K562 (cell line): ENCODE results near the gene ZC3H12C. TPM values are rescaled to one million over a fixed set of nuclear protein-coding genes. Genes with fewer than 3 reads are reported as not detected.

Experiments
- CHCHD3 ChIP-seq: fragments of 250-450 bp; sonication (Bioruptor Pico); IDR thresholded peaks from 2 replicates; pipeline ENCODE4 v2.1.2; 2022; ENCODE audit warnings: mild to moderate bottlenecking
- GABPB1 ChIP-seq: sonication (generic); formaldehyde crosslinking; IDR thresholded peaks from 2 replicates; pipeline ENCODE4 v1.8.0; 2022; ENCODE audit warnings: mild to moderate bottlenecking, missing genetic modification reagents
- HDAC2 ChIP-seq: fragments of 450-650 bp; IDR thresholded peaks from 2 replicates; pipeline ENCODE4 v1.6.1; 2016; ENCODE audit warnings: mild to moderate bottlenecking
- MAZ ChIP-seq, 2 experiments: fragments of 450-650 bp in 1 of 2; sonication (generic) in 1 of 2; formaldehyde crosslinking; IDR thresholded peaks in 1 of 2; conservative IDR thresholded peaks in 1 of 2; 2 replicates each; pipeline versions ENCODE4 v1.4.0 to v1.5.0; 2020; ENCODE audit warnings: mild to moderate bottlenecking in 1 of 2, missing genetic modification reagents in 1 of 2
- NCOA4 ChIP-seq: fragments of 450-650 bp; IDR thresholded peaks from 2 replicates; pipeline ENCODE4 v1.6.1; 2018; ENCODE audit warnings: mild to moderate bottlenecking; ENCODE audit not compliant: partially characterized antibody
- PCBP1 ChIP-seq: fragments of 200-400 bp; formaldehyde crosslinking; IDR thresholded peaks from 2 replicates; pipeline ENCODE4 v1.6.1; 2018; ENCODE audit warnings: mild to moderate bottlenecking, low read depth, low read length; ENCODE audit not compliant: poor library complexity, severe bottlenecking
- PPARD ChIP-seq: fragments of 250-450 bp; sonication (Bioruptor Pico); IDR thresholded peaks from 2 replicates; pipeline ENCODE4 v1.8.0; 2022; ENCODE audit warnings: inconsistent platforms, mild to moderate bottlenecking, moderate library complexity
- RBBP5 ChIP-seq: fragments of 200-600 bp; sonication (generic); IDR thresholded peaks from 2 replicates; pipeline ENCODE4 v1.6.1; 2012; ENCODE audit warnings: borderline replicate concordance, mild to moderate bottlenecking, low read length, control low read depth, inconsistent platforms; ENCODE audit not compliant: insufficient read depth, poor library complexity, severe bottlenecking
- RBFOX2 ChIP-seq: fragments of 200-400 bp; formaldehyde crosslinking; IDR thresholded peaks from 2 replicates; pipeline ENCODE4 v1.6.1; 2017; ENCODE audit warnings: low read depth, mild to moderate bottlenecking, low read length, moderate library complexity
- SIN3B ChIP-seq: fragments of 450-650 bp; IDR thresholded peaks from 2 replicates; pipeline ENCODE4 v1.6.1; 2017; ENCODE audit warnings: low read depth, mild to moderate bottlenecking, moderate library complexity
- SMAD4 ChIP-seq: fragments of 250-450 bp; sonication (Bioruptor Pico); conservative IDR thresholded peaks from 2 replicates; pipeline ENCODE4 v1.8.0; 2021; ENCODE audit warnings: inconsistent platforms, mild to moderate bottlenecking, moderate library complexity
- SMARCE1 ChIP-seq: fragments of 450-650 bp; IDR thresholded peaks from 2 replicates; pipeline ENCODE4 v1.7.1; 2016; ENCODE audit warnings: mild to moderate bottlenecking
- TCF7 ChIP-seq: sonication (generic); IDR thresholded peaks from 2 replicates; pipeline ENCODE4 v1.6.1; 2016; ENCODE audit warnings: antibody characterized with exemption, borderline replicate concordance
- TFAP4 ChIP-seq: sonication (generic); formaldehyde crosslinking; IDR thresholded peaks from 2 replicates; pipeline ENCODE4 v1.8.0; 2022; ENCODE audit warnings: missing genetic modification reagents, mild to moderate bottlenecking, moderate library complexity, borderline replicate concordance
- U2AF2 ChIP-seq: fragments of 200-400 bp; formaldehyde crosslinking; optimal IDR thresholded peaks from 2 replicates; pipeline ENCODE3; 2017; ENCODE audit warnings: low read depth, mild to moderate bottlenecking, low read length
- UBTF ChIP-seq, 2 experiments: IDR thresholded peaks; 2 replicates each; pipeline ENCODE4 v1.6.1; 2012; ENCODE audit warnings: improper control_type of control experiment in 2 of 2, low read depth in 2 of 2, low read length in 2 of 2, borderline replicate concordance in 1 of 2
- YY1 ChIP-seq, 3 experiments: IDR thresholded peaks; 2 replicates each; pipeline ENCODE4 v1.6.1; 2011; ENCODE audit warnings: low read length in 2 of 3, mild to moderate bottlenecking in 2 of 3, moderate library complexity in 2 of 3, borderline replicate concordance in 1 of 3, control low read depth in 1 of 3, low read depth in 1 of 3; ENCODE audit not compliant: insufficient read depth in 3 of 3, insufficient replicate concordance in 2 of 3, control insufficient read depth in 1 of 3, insufficient read length in 1 of 3; ENCODE audit errors: extremely low read depth in 1 of 3
- ZBTB49 ChIP-seq: sonication (generic); formaldehyde crosslinking; IDR thresholded peaks from 2 replicates; pipeline ENCODE4 v1.8.0; 2022; ENCODE audit warnings: missing genetic modification reagents, mild to moderate bottlenecking, borderline replicate concordance
- ZFX ChIP-seq: sonication (generic); formaldehyde crosslinking; IDR thresholded peaks from 2 replicates; pipeline ENCODE4 v1.8.0; 2022; ENCODE audit warnings: mild to moderate bottlenecking, missing genetic modification reagents, moderate library complexity
- ZNF174 ChIP-seq: fragments of 250-450 bp; sonication (Bioruptor Pico); IDR thresholded peaks from 2 replicates; pipeline ENCODE4 v1.4.0; 2020; ENCODE audit warnings: mild to moderate bottlenecking
- ZSCAN29 ChIP-seq: fragments of 450-650 bp; IDR thresholded peaks from 2 replicates; pipeline ENCODE4 v1.6.1; 2017
- polyA plus RNA-seq, 8 experiments: library from polyadenylated mRNA; depleted of rRNA in 4 of 8; stranded (reverse) in 5 of 8; unstranded in 3 of 8; fragments of >200 nt; fragmentation: Nextera tagmentation in 2 of 8; fragmentation: Illumina TruSeq in 1 of 8; extraction: Ambion mirVana in 2 of 8; extraction: Trizol in 1 of 8; gene quantifications; 2 replicates each; pipeline versions ENCODE4 v1.2.1 to v1.2.3, GENCODE V29; 2011 to 2014; ENCODE audit warnings: inconsistent platforms in 1 of 8, missing spikeins in 1 of 8
- total RNA-seq, 7 experiments: library from RNA; depleted of rRNA in 6 of 7; stranded (reverse); fragments of >200 nt in 6 of 7; fragmentation: Illumina TruSeq in 2 of 7; extraction: Trizol in 2 of 7; gene quantifications; 2 replicates each; pipeline versions ENCODE4 v1.2.1 to v1.2.3, GENCODE V29; 2011 to 2021; ENCODE audit warnings: low replicate concordance in 1 of 7

Gene ZC3H12C
- total and polyA plus RNA-seq, 9 of the 15 experiments (the other 6 are each of a cell fraction or from before 2014, with no cell fraction given), result 0.56 to 5.9 (median 3.3) TPM

GRCh38 chr11:110093407-110094297 lies 460 bp downstream of the ZC3H12C start (continued):
- TF ChIP-seq SMAD4, result no peak
- TF ChIP-seq ZBTB49 (CRISPR knock-in tag), result no peak
- TF ChIP-seq SMARCE1, result no peak
- no peak for TF ChIP-seq ZSCAN29
- no peak for TF ChIP-seq HDAC2
- TF ChIP-seq TCF7, result no peak
- TF ChIP-seq CHCHD3 (CRISPR knock-in tag), result no peak
- TF ChIP-seq NCOA4, result no peak
- 0 out of 4 replicates have a peak, but pooled peaks of 1 of the 2 experiments have one; percentile 56 for TF ChIP-seq UBTF (IDR thresholded peaks at IDR 0.05; ENCODE audit: borderline replicate concordance in 1 of 2, low read depth in 2 of 2, low read length in 2 of 2)
- no peak for TF ChIP-seq ZNF174 (CRISPR knock-in tag)
- peak; percentile 30 for TF ChIP-seq RBBP5
- TF ChIP-seq GABPB1 (CRISPR knock-in tag), result no peak
- TF ChIP-seq MAZ (CRISPR knock-in tag; conservative IDR thresholded peaks at IDR 0.05 in 1 of 2, IDR thresholded peaks at IDR 0.05 in 1 of 2), result peak in 1 of 2 experiments; percentile 35; a peak in 1 of 4 replicates
- TF ChIP-seq U2AF2, result no peak
- TF ChIP-seq SIN3B, result 0 out of 2 replicates have a peak, but pooled peaks have one; percentile 24
- peak in 1 of 3 experiments; percentile 29 for TF ChIP-seq YY1 (IDR thresholded peaks at IDR 0.05; ENCODE audit: borderline replicate concordance in 1 of 3, control insufficient read depth in 1 of 3, extremely low read depth in 1 of 3, insufficient read depth in 3 of 3, insufficient read length in 1 of 3, insufficient replicate concordance in 2 of 3, low read depth in 1 of 3, low read length in 2 of 3)
- no peak for TF ChIP-seq PPARD
- TF ChIP-seq PCBP1, result peak; percentile 32
- TF ChIP-seq RBFOX2, result peak; percentile 68
- peak; percentile 16; the same call in 1 of the 2 replicates for TF ChIP-seq TFAP4 (CRISPR knock-in tag)
- TF ChIP-seq ZFX (CRISPR knock-in tag), result peak; percentile 85
